ENCODE data around the gene GON7. TPM values are rescaled to one million over a fixed set of nuclear protein-coding genes. Genes with fewer than 3 reads are reported as not detected.

GON7 gene
- total RNA-seq, 2 donors from 2014 or later: 6.5 to 11.2 TPM

GRCh38 chr14:93156693-93157369 lies 50.0 kb downstream of the GON7 start:
- no peaks in the 10 kb centered on the region for H3K36me3 ChIP-seq (replicated peaks in 1 of 2; ENCODE audit: insufficient read depth in 1 of 2, low read depth in 2 of 2)
- TF ChIP-seq POLR2A (IDR thresholded peaks at IDR 0.05): no peak
- no peak for TF ChIP-seq CTCF (IDR thresholded peaks at IDR 0.05)
- no peaks in the 10 kb centered on the region for H3K27me3 ChIP-seq
- no peaks in the 10 kb centered on the region for H3K9me3 ChIP-seq
- H3K4me1 ChIP-seq: peaks cover 7% of the 10 kb centered on the region
- no peak overlapping the region for H3K27ac ChIP-seq
- 78 to 80% methylated on average over 7 to 8 of the region's 8 CpGs for WGBS, 2 donors
- H3K4me3 ChIP-seq: no peak overlapping the region
- intact Hi-C loops (cut with DNase I): no loop called here
- DNase-seq (no peak), ATAC-seq (no peak)

- intact Hi-C loops (cut with DNase I): no loop called here
- Histone ChIP-seq H3K9me3 (no peaks in the 10 kb centered on the region), H3K27me3 (no peaks in the 10 kb centered on the region), H3K27ac (no peak overlapping the region), H3K4me3 (no peak overlapping the region), H3K4me1 (peaks cover 17% of the 10 kb centered on the region), H3K36me3 (replicated peaks in 1 of 2; ENCODE audit: insufficient read depth in 1 of 2, low read depth in 2 of 2) (no peaks in the 10 kb centered on the region)
- no peak for ATAC-seq
- 46 to 49% methylated on average over 2 of the region's 2 CpGs for WGBS, 2 donors
- DNase-seq: no peak
- no peak for TF ChIP-seq CTCF (IDR thresholded peaks at IDR 0.05)
- no peak for TF ChIP-seq POLR2A (IDR thresholded peaks at IDR 0.05)
Measured at GRCh38 chr14:93155667-93156066, 51.2 kb downstream of the GON7 start.

GRCh38 chr14:93153121-93153520 lies 53.7 kb downstream of the GON7 start:
- no peak for ATAC-seq
- TF ChIP-seq POLR2A (IDR thresholded peaks at IDR 0.05): no peak
- TF ChIP-seq CTCF (IDR thresholded peaks at IDR 0.05): no peak

More at GRCh38 chr14:93153121-93153520, 53.7 kb downstream of the GON7 start:
- no peak overlapping the region for H3K27ac ChIP-seq
- no peaks in the 10 kb centered on the region for H3K9me3 ChIP-seq
- no peak for DNase-seq
- H3K4me3 ChIP-seq: no peak overlapping the region
- intact Hi-C loops (cut with DNase I): no loop called here
- WGBS, 2 donors: 79 to 97% methylated on average over 3 to 7 of the region's 7 CpGs
- H3K36me3 ChIP-seq (replicated peaks in 1 of 2; ENCODE audit: insufficient read depth in 1 of 2, low read depth in 2 of 2): no peaks in the 10 kb centered on the region
- H3K4me1 ChIP-seq: peaks cover 22% of the 10 kb centered on the region
- H3K27me3 ChIP-seq: no peaks in the 10 kb centered on the region

Other genes starting within 250 kb of the GON7 start
- 10 to 100 TPM; 30.1 to 32.6 TPM for gene ITPK1, start 91.1 kb downstream of the GON7 start, total RNA-seq
- gene MOAP1, start 22.2 kb downstream of the GON7 start, total RNA-seq: 10 to 100 TPM; 10.2 to 17.9 TPM
- 1 to 10 TPM in 1 of 2 donors, under 1 TPM in 1; 0.66 to 5.4 TPM for gene LYSET, start 21.7 kb downstream of the GON7 start, total RNA-seq
- gene UBR7, start 191 bp upstream of the GON7 start, total RNA-seq: 10 to 100 TPM in 1 of 2 donors, 1 to 10 TPM in 1; 4.9 to 17.4 TPM
- 10 to 100 TPM; 16.3 to 25.1 TPM for gene BTBD7, start 126.0 kb upstream of the GON7 start, total RNA-seq
- gene COX8C, start 140.1 kb upstream of the GON7 start, total RNA-seq: not detected
- gene UNC79, start 223.9 kb upstream of the GON7 start, total RNA-seq: 1 to 10 TPM in 1 of 2 donors, under 1 TPM in 1; 0.78 to 3.3 TPM